Neural progenitor cell (in vitro differentiated cells): ENCODE data around the gene MSI2. TPM values are rescaled to one million over a fixed set of nuclear protein-coding genes. Genes with fewer than 3 reads are reported as not detected.

Experiments used
- DNase-seq: peaks from one replicate; pipeline ENCODE4 v3.0.0-alpha.2; 2016; ENCODE audit warnings: low spot score
- H2AFZ ChIP-seq: fragments of 200-600 bp; sonication (generic); replicated peaks from 2 replicates; pipeline ENCODE4 v1.6.1; 2016; ENCODE audit warnings: antibody characterized with exemption
- H3F3A ChIP-seq: fragments of 200-600 bp; sonication (generic); 2 replicates; pipeline ENCODE4 v1.6.1; 2016; ENCODE audit warnings: antibody characterized with exemption, low read depth
- H3K27ac ChIP-seq: fragments of 200-600 bp; sonication (generic); 2 replicates; pipeline ENCODE4 v1.5.1; 2016; ENCODE audit warnings: mild to moderate bottlenecking
- H3K27me3 ChIP-seq: fragments of 200-600 bp; sonication (generic); 2 replicates; pipeline ENCODE4 v1.6.1; 2016; ENCODE audit warnings: mild to moderate bottlenecking, moderate library complexity
- H3K36me3 ChIP-seq: fragments of 200-600 bp; sonication (generic); 2 replicates; pipeline ENCODE4 v1.5.1; 2016
- H3K4me1 ChIP-seq: fragments of 200-600 bp; sonication (generic); 2 replicates; pipeline ENCODE4 v1.6.1; 2016; ENCODE audit warnings: mixed run types
- H3K4me2 ChIP-seq: fragments of 200-600 bp; sonication (generic); 2 replicates; pipeline ENCODE4 v1.6.1; 2016
- H3K4me3 ChIP-seq: fragments of 200-600 bp; sonication (generic); 2 replicates; pipeline ENCODE4 v1.5.1; 2016
- H3K79me2 ChIP-seq: fragments of 200-600 bp; sonication (generic); 2 replicates; pipeline ENCODE4 v1.6.1; 2016; ENCODE audit warnings: low read depth
- H3K9ac ChIP-seq: fragments of 200-600 bp; sonication (generic); 2 replicates; pipeline ENCODE4 v1.6.1; 2016
- H3K9me3 ChIP-seq: fragments of 200-600 bp; sonication (generic); 2 replicates; pipeline ENCODE4 v1.5.1; 2016; ENCODE audit warnings: low read depth
- H4K20me1 ChIP-seq: fragments of 200-600 bp; sonication (generic); 2 replicates; pipeline ENCODE4 v1.6.1; 2016; ENCODE audit warnings: low read depth
- H3K27ac Mint-ChIP-seq: 3 replicates; pipeline ENCODE4 v1.8.0; 2021; ENCODE audit warnings: mixed read lengths
- H3K27me3 Mint-ChIP-seq: 2 replicates; pipeline ENCODE4 v1.8.0; 2022; ENCODE audit warnings: low read depth, mild to moderate bottlenecking, inconsistent platforms, moderate library complexity, mixed read lengths; ENCODE audit not compliant: insufficient read depth
- H3K36me3 Mint-ChIP-seq: 3 replicates; pipeline ENCODE4 v1.8.0; 2021; ENCODE audit warnings: mixed read lengths
- H3K4me1 Mint-ChIP-seq: 3 replicates; pipeline ENCODE4 v1.8.0; 2021; ENCODE audit warnings: mixed read lengths
- H3K4me3 Mint-ChIP-seq: 3 replicates; pipeline ENCODE4 v1.8.0; 2021; ENCODE audit warnings: mild to moderate bottlenecking, moderate library complexity, mixed read lengths
- H3K9me3 Mint-ChIP-seq: 3 replicates; pipeline ENCODE4 v1.8.0; 2020; ENCODE audit warnings: mixed read lengths
- EZH2 ChIP-seq: fragments of 200-600 bp; sonication (generic); IDR thresholded peaks from 2 replicates; pipeline ENCODE4 v1.6.1; 2017; ENCODE audit warnings: antibody characterized with exemption, mild to moderate bottlenecking, moderate library complexity
- EZH2phosphoT487 ChIP-seq: fragments of 200-600 bp; sonication (generic); IDR thresholded peaks from 2 replicates; pipeline ENCODE4 v1.6.1; 2017; ENCODE audit warnings: antibody characterized with exemption
- total RNA-seq: library from RNA; depleted of rRNA; stranded (reverse); fragments of >200 nt; gene quantifications from 2 replicates; pipeline ENCODE4 v1.2.3, GENCODE V29; 2015; ENCODE audit warnings: low replicate concordance
- TF ChIP-seq, protein P1 (sequence below): fragments of 200-600 bp; sonication (generic); IDR thresholded peaks from 2 replicates; pipeline ENCODE4 v1.5.1; 2017; ENCODE audit warnings: antibody characterized with exemption, mild to moderate bottlenecking

Gene MSI2
- total RNA-seq, 1 donor from 2014 or later: 96.9 TPM

DNA sequence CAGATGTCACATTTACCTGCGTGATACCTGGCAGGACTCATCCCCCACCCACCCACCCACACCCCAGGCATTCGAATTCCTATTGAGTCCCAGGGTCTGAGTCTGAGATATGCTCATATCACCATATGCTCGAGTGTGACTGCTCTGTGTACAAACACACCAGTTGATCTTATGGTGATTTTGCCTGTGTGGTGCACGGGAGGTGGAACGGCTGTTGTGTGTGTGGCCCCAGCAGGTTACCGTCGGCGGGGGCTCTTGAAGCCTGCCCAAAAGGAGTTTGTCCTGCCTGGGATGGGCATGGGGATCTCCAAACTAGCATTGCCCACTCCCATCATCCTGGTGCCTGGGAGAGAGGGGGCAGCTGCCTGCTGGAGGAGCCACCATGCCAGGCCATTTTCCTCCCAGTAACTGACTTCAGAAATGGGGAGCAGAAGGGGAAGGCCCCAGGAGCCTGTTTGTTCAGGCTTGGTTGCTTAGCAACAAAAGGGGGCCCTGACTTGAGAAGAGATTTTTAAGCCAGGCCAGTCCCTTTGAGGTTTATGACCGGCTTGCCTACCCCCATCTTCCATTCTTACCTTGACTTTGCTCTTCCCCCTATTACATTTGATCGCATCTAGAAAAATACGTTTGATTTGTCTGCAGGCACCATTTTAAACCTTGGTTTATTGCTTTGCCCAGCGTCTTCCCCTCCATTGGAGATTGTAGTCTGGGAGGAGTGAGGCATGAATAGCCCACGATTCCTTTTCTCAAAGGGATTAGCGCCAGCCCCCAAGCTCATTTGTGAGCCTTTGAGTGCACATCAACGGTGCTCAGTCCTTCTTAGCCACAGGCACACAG, 271.1 kb downstream of the MSI2 start:
- no peak overlapping the region for H3K4me3 Mint-ChIP-seq
- peaks cover 34% of the 10 kb centered on the region for H3K4me1 Mint-ChIP-seq
- Histone ChIP-seq H3K4me2 (peak overlapping the region; percentile 70), H3K79me2 (peaks cover 90% of the 10 kb centered on the region), H3K4me3 (peak overlapping the region; percentile 33), H2AFZ (no peak overlapping the region), H3K27me3 (no peaks in the 10 kb centered on the region), H3K9ac (no peak overlapping the region), H3K36me3 (no peaks in the 10 kb centered on the region), H4K20me1 (peaks cover 42% of the 10 kb centered on the region), H3F3A (peaks cover 36% of the 10 kb centered on the region), H3K27ac (peak overlapping the region; percentile 83), H3K9me3 (no peaks in the 10 kb centered on the region), H3K4me1 (peaks cover 83% of the 10 kb centered on the region)
- peaks cover 16% of the 10 kb centered on the region for H3K36me3 Mint-ChIP-seq
- TF ChIP-seq EZH2: no peak
- no peak for TF ChIP-seq EZH2phosphoT487
- TF ChIP-seq, protein P1, sequence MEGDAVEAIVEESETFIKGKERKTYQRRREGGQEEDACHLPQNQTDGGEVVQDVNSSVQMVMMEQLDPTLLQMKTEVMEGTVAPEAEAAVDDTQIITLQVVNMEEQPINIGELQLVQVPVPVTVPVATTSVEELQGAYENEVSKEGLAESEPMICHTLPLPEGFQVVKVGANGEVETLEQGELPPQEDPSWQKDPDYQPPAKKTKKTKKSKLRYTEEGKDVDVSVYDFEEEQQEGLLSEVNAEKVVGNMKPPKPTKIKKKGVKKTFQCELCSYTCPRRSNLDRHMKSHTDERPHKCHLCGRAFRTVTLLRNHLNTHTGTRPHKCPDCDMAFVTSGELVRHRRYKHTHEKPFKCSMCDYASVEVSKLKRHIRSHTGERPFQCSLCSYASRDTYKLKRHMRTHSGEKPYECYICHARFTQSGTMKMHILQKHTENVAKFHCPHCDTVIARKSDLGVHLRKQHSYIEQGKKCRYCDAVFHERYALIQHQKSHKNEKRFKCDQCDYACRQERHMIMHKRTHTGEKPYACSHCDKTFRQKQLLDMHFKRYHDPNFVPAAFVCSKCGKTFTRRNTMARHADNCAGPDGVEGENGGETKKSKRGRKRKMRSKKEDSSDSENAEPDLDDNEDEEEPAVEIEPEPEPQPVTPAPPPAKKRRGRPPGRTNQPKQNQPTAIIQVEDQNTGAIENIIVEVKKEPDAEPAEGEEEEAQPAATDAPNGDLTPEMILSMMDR: no peak
- H3K27ac Mint-ChIP-seq: no peak overlapping the region
- peaks cover 5% of the 10 kb centered on the region for H3K27me3 Mint-ChIP-seq
- H3K9me3 Mint-ChIP-seq: no peaks in the 10 kb centered on the region
- peak; percentile 92 for DNase-seq

DNA sequence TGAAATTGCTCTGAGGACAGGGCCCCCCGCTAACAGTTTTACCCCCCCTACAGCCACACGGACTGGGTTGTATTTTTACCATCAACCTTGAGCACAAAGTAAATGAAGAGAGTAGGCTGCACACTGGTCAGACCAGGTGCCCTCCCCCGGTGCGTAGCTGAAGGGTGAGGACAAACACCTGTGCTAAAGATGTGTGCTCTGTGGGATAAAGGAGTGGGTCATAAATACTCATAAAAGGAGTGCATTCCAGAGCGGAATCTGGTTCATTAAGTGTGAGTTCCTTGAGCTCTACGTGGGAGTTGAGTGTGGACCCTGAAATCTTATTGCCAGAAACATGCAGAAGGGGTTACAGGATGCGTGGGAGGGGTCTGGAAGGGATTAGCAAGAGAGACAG, 271.7 kb downstream of the MSI2 start:
- H3K4me1 Mint-ChIP-seq: peaks cover 30% of the 10 kb centered on the region
- Histone ChIP-seq H3K9me3 (no peaks in the 10 kb centered on the region), H3K4me3 (peak overlapping the region; percentile 33), H3K36me3 (no peaks in the 10 kb centered on the region), H4K20me1 (peaks cover 42% of the 10 kb centered on the region), H3K27me3 (no peaks in the 10 kb centered on the region), H3K4me2 (peak overlapping the region; percentile 70), H3K79me2 (peaks cover 88% of the 10 kb centered on the region), H3K9ac (no peak overlapping the region), H3F3A (peaks cover 36% of the 10 kb centered on the region), H2AFZ (no peak overlapping the region), H3K4me1 (peaks cover 83% of the 10 kb centered on the region), H3K27ac (peak overlapping the region; percentile 83)
- TF ChIP-seq EZH2 (no peak), EZH2phosphoT487 (no peak)
- TF ChIP-seq, protein P1: no peak
- no peak for DNase-seq
- no peaks in the 10 kb centered on the region for H3K9me3 Mint-ChIP-seq
- no peak overlapping the region for H3K27ac Mint-ChIP-seq
- peaks cover 17% of the 10 kb centered on the region for H3K36me3 Mint-ChIP-seq
- peaks cover 3% of the 10 kb centered on the region for H3K27me3 Mint-ChIP-seq
- no peak overlapping the region for H3K4me3 Mint-ChIP-seq

DNA sequence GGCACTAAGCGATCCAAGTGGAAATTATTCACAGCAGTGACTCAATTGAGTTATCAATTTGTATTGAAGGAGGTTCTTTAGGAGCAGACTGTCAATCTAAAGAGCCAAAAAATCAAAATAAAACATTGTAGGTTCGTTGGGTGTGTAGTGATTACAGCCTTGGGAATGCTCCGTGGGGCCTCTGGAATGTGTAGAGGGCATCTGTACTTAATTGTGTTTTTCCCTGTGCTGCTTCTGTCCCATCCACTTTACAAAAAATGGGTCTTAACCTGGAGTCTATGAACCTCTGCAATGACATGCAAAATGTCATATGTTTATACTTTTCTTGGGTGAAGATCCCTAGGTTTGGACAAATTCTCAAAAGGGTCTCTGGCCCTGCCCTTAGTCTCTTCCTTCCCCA, 273.7 kb downstream of the MSI2 start:
- H3K4me3 Mint-ChIP-seq: peak overlapping the region; percentile 58
- H3K27ac Mint-ChIP-seq: peak overlapping the region; percentile 99
- H3K36me3 Mint-ChIP-seq: peaks cover 20% of the 10 kb centered on the region
- H3K9me3 Mint-ChIP-seq: no peaks in the 10 kb centered on the region
- H3K4me1 Mint-ChIP-seq: peaks cover 28% of the 10 kb centered on the region
- Histone ChIP-seq H3K4me3 (no peak overlapping the region), H3F3A (peaks cover 35% of the 10 kb centered on the region), H3K27ac (peak overlapping the region; percentile 48), H3K9ac (no peak overlapping the region), H2AFZ (no peak overlapping the region), H3K4me1 (peaks cover 69% of the 10 kb centered on the region), H3K4me2 (peak overlapping the region; percentile 30), H3K79me2 (peaks cover 81% of the 10 kb centered on the region), H3K27me3 (no peaks in the 10 kb centered on the region), H4K20me1 (peaks cover 42% of the 10 kb centered on the region), H3K9me3 (no peaks in the 10 kb centered on the region), H3K36me3 (no peaks in the 10 kb centered on the region)
- DNase-seq: no peak
- peaks cover 6% of the 10 kb centered on the region for H3K27me3 Mint-ChIP-seq
- TF ChIP-seq EZH2phosphoT487 (no peak), EZH2 (no peak)
- TF ChIP-seq, protein P1: no peak
